ENCODE results near the gene CACNA1H. TPM values are rescaled to one million over a fixed set of nuclear protein-coding genes. Genes with fewer than 3 reads are reported as not detected.
"Not testable (repeated sequence)": the region's sequence is repeated elsewhere in the genome, so short reads cannot be mapped to it uniquely, and the experiment has no call there.

CACNA1H gene
- total and polyA plus RNA-seq, 7 donors, result 0.46 to 181 (median 37.0) TPM

GRCh38 chr16:1222553-1223354 lies 69.8 kb downstream of the CACNA1H start:
- TF ChIP-seq POLR2AphosphoS5 (IDR thresholded peaks at IDR 0.05) (no peak), CTCF (IDR thresholded peaks at IDR 0.05) (no peak), EP300 (IDR thresholded peaks at IDR 0.05) (no peak), POLR2A (IDR thresholded peaks at IDR 0.05) (no peak)
- Histone ChIP-seq H3K4me1 (peaks cover 0 to 25% (median 16%) of the 10 kb centered on the region in 4 donors), H3K27me3 (no peaks in the 10 kb centered on the region), H3K27ac (peak overlapping the region in 3 of 4 donors; percentile 3 to 31 (median 16)), H3K4me3 (no peak overlapping the region), H3K36me3 (peaks cover 21 to 40% (median 31%) of the 10 kb centered on the region in 4 donors), H3K9me3 (no peaks in the 10 kb centered on the region)
- DNase-seq, result no peak
- intact Hi-C loops (cut with DNase I), result no loop called here
- WGBS, 2 donors, result 67 to 77% methylated on average over 25 of the region's 25 CpGs

- Histone ChIP-seq H3K27me3 (no peaks in the 10 kb centered on the region), H3K9me3 (no peaks in the 10 kb centered on the region), H3K36me3 (peaks cover 14 to 31% (median 24%) of the 10 kb centered on the region in 4 donors), H3K27ac (peak overlapping the region in 3 of 4 donors; percentile 66 to 76 (median 73)), H3K4me1 (peaks cover 0 to 25% (median 16%) of the 10 kb centered on the region in 4 donors), H3K4me3 (no peak overlapping the region)
- 75 to 85% methylated on average over 38 of the region's 38 CpGs for WGBS, 2 donors
- DNase-seq, result no peak
- intact Hi-C loops (cut with DNase I), result no loop called here
- TF ChIP-seq EP300 (IDR thresholded peaks at IDR 0.05) (no peak), POLR2AphosphoS5 (IDR thresholded peaks at IDR 0.05) (peak in 1 of 4 donors; percentile 4), POLR2A (IDR thresholded peaks at IDR 0.05) (no peak), CTCF (IDR thresholded peaks at IDR 0.05) (no peak)
These were observed 70.7 kb downstream of the CACNA1H start for GRCh38 chr16:1223355-1224214.

GRCh38 chr16:1224558-1224957 lies 71.7 kb downstream of the CACNA1H start:
- Histone ChIP-seq H3K9me3 (no peaks in the 10 kb centered on the region), H3K27me3 (no peaks in the 10 kb centered on the region), H3K36me3 (peaks cover 8 to 22% (median 16%) of the 10 kb centered on the region in 4 donors), H3K4me1 (peaks cover 0 to 25% (median 16%) of the 10 kb centered on the region in 4 donors), H3K27ac (peak overlapping the region in 3 of 4 donors; percentile 66 to 76 (median 73)), H3K4me3 (no peak overlapping the region)
- intact Hi-C loops (cut with DNase I), result no loop called here
- TF ChIP-seq EP300 (IDR thresholded peaks at IDR 0.05) (no peak), POLR2AphosphoS5 (IDR thresholded peaks at IDR 0.05) (peak in 1 of 4 donors; percentile 27)
- WGBS, 2 donors, result 17 to 65% methylated on average over 9 of the region's 9 CpGs
- DNase-seq, result no peak

- intact Hi-C loops (cut with DNase I), result no loop called here
- Histone ChIP-seq H3K27ac (peak within 1 kb of the TSS; percentile 11 to 76 (median 70)), H3K27me3 (no peaks in the 10 kb centered on the region), H3K9me3 (no peaks in the 10 kb centered on the region), H3K36me3 (peaks cover 3 to 17% (median 11%) of the 10 kb centered on the region in 4 donors), H3K4me3 (no peak within 1 kb of the TSS), H3K4me1 (peaks cover 0 to 25% (median 16%) of the 10 kb centered on the region in 4 donors)
- peak in 3 of 4 donors; percentile 24 to 62 (median 50) for TF ChIP-seq POLR2AphosphoS5 (IDR thresholded peaks at IDR 0.05)
- no peak for TF ChIP-seq EP300 (IDR thresholded peaks at IDR 0.05)
- WGBS, 2 donors, result 24 to 55% methylated on average over 10 of the region's 10 CpGs
- DNase-seq, result no peak
These were observed 72.1 kb downstream of the CACNA1H start, which contains the start of gene TPSG1 for GRCh38 chr16:1225051-1225451. Gene TPSG1 (minus strand): TSS chr16:1225268. CDS start chr16:1225252, 16 bp downstream.

- TF ChIP-seq POLR2AphosphoS5 (IDR thresholded peaks at IDR 0.05), result peak in 2 of 4 donors; percentile 63 to 74
- Histone ChIP-seq H3K27ac (peak overlapping the region; percentile 11 to 76 (median 70)), H3K4me1 (peaks cover 0 to 19% (median 16%) of the 10 kb centered on the region in 4 donors)
- H3K36me3 ChIP-seq; H3K4me3 ChIP-seq; H3K9me3 ChIP-seq; H3K27me3 ChIP-seq; intact Hi-C loops (cut with DNase I): not testable (repeated sequence)
- 49 to 63% methylated on average over 24 of the region's 24 CpGs for WGBS, 2 donors
- DNase-seq, result peak; percentile 71
These were observed 72.9 kb downstream of the CACNA1H start for GRCh38 chr16:1225728-1226311.
